H9 (cell line): ENCODE data around the gene DLEC1. TPM values are rescaled to one million over a fixed set of nuclear protein-coding genes. Genes with fewer than 3 reads are reported as not detected.

Experiments
- DNase-seq: peaks from one replicate; pipeline ENCODE4 v3.0.0-alpha.2; 2017
- H2AFZ ChIP-seq: one replicate; pipeline ENCODE4 v1.6.1; 2013; ENCODE audit warnings: mild to moderate bottlenecking, low read length, control low read depth, moderate library complexity
- H2AK5ac ChIP-seq: 2 replicates; pipeline ENCODE4 v1.6.1; 2013; ENCODE audit warnings: low read length, control low read depth, mixed read lengths; ENCODE audit not compliant: insufficient read length
- H2BK120ac ChIP-seq: one replicate; pipeline ENCODE4 v1.6.1; 2013; ENCODE audit warnings: low read depth, mild to moderate bottlenecking, low read length, control low read depth, inconsistent platforms; ENCODE audit not compliant: poor library complexity, severe bottlenecking
- H2BK12ac ChIP-seq: 2 replicates; pipeline ENCODE4 v1.6.1; 2013; ENCODE audit warnings: low read length, control low read depth, mixed read lengths, low read depth; ENCODE audit not compliant: insufficient read length
- H2BK15ac ChIP-seq: 2 replicates; pipeline ENCODE4 v1.6.1; 2013; ENCODE audit warnings: low read depth, low read length, control low read depth
- H2BK20ac ChIP-seq: one replicate; pipeline ENCODE4 v1.6.1; 2013; ENCODE audit warnings: low read depth, mild to moderate bottlenecking, low read length, control low read depth, inconsistent platforms; ENCODE audit not compliant: poor library complexity, severe bottlenecking
- H2BK5ac ChIP-seq: 2 replicates; pipeline ENCODE4 v1.6.1; 2013; ENCODE audit warnings: low read length, control low read depth, mixed read lengths; ENCODE audit not compliant: insufficient read length
- H3K14ac ChIP-seq: 2 replicates; pipeline ENCODE4 v1.6.1; 2013; ENCODE audit warnings: low read length, control low read depth; ENCODE audit not compliant: insufficient read depth
- H3K18ac ChIP-seq: 2 replicates; pipeline ENCODE4 v1.6.1; 2013; ENCODE audit warnings: low read depth, mild to moderate bottlenecking, mixed read lengths, low read length, control low read depth; ENCODE audit not compliant: insufficient read length
- H3K23ac ChIP-seq: 2 replicates; pipeline ENCODE4 v1.6.1; 2013; ENCODE audit warnings: low read length, control low read depth, mixed read lengths, low read depth; ENCODE audit not compliant: insufficient read length
- H3K23me2 ChIP-seq: 2 replicates; pipeline ENCODE4 v1.6.1; 2013; ENCODE audit warnings: low read depth, mild to moderate bottlenecking, mixed read lengths, low read length, control low read depth; ENCODE audit not compliant: insufficient read length, poor library complexity, severe bottlenecking
- H3K27ac ChIP-seq: 2 replicates; pipeline ENCODE4 v1.5.1; 2013; ENCODE audit warnings: low read length, control low read depth, mixed read lengths, low read depth; ENCODE audit not compliant: insufficient read length
- H3K27me3 ChIP-seq: 2 replicates; pipeline ENCODE4 v1.6.1; 2013; ENCODE audit warnings: low read length, control low read depth, inconsistent platforms; ENCODE audit not compliant: insufficient read depth
- H3K4ac ChIP-seq: 2 replicates; pipeline ENCODE4 v1.6.1; 2013; ENCODE audit warnings: low read depth, mild to moderate bottlenecking, control low read depth, inconsistent platforms, low read length, moderate library complexity
- H3K4me1 ChIP-seq: 2 replicates; pipeline ENCODE4 v1.6.1; 2013; ENCODE audit warnings: low read length, control low read depth, inconsistent platforms; ENCODE audit not compliant: insufficient read depth
- H3K4me2 ChIP-seq: 2 replicates; pipeline ENCODE4 v1.6.1; 2013; ENCODE audit warnings: low read length, control low read depth, mixed read lengths; ENCODE audit not compliant: insufficient read length, insufficient read depth
- H3K56ac ChIP-seq: 2 replicates; pipeline ENCODE4 v1.6.1; 2013; ENCODE audit warnings: low read depth, mild to moderate bottlenecking, mixed read lengths, low read length, control low read depth; ENCODE audit not compliant: insufficient read length
- H3K79me1 ChIP-seq: 2 replicates; pipeline ENCODE4 v1.6.1; 2013; ENCODE audit warnings: low read depth, mild to moderate bottlenecking, moderate library complexity, low read length, control low read depth, inconsistent platforms; ENCODE audit not compliant: insufficient read depth, poor library complexity, severe bottlenecking
- H3K79me2 ChIP-seq: 2 replicates; pipeline ENCODE4 v1.6.1; 2013; ENCODE audit warnings: low read length, control low read depth, inconsistent platforms; ENCODE audit not compliant: insufficient read depth
- H3K9ac ChIP-seq: 2 replicates; pipeline ENCODE4 v1.6.1; 2013; ENCODE audit warnings: low read length, control low read depth, mixed read lengths; ENCODE audit not compliant: insufficient read length; ENCODE audit errors: extremely low read depth
- H3K9me3 ChIP-seq: one replicate; pipeline ENCODE4 v1.6.1; 2013; ENCODE audit warnings: low read depth, low read length, inconsistent platforms; ENCODE audit not compliant: control insufficient read depth
- H3T11ph ChIP-seq: one replicate; pipeline ENCODE4 v1.6.1; 2013; ENCODE audit warnings: mild to moderate bottlenecking, low read length, control low read depth, inconsistent platforms
- H4K20me1 ChIP-seq: one replicate; pipeline ENCODE4 v1.6.1; 2013; ENCODE audit not compliant: control insufficient read depth, insufficient read length, insufficient read depth
- H4K5ac ChIP-seq: 2 replicates; pipeline ENCODE4 v1.6.1; 2013; ENCODE audit warnings: low read depth, mild to moderate bottlenecking, mixed read lengths, low read length, control low read depth; ENCODE audit not compliant: insufficient read length
- H4K8ac ChIP-seq: replicated peaks from 2 replicates; pipeline ENCODE4 v1.6.1; 2013; ENCODE audit warnings: low read length, control low read depth, mixed read lengths, low read depth; ENCODE audit not compliant: insufficient read length
- H4K91ac ChIP-seq: 2 replicates; pipeline ENCODE4 v1.6.1; 2013; ENCODE audit warnings: low read depth, mild to moderate bottlenecking, moderate library complexity, mixed read lengths, low read length, control low read depth; ENCODE audit not compliant: insufficient read length
- H3K27ac Mint-ChIP-seq, 3 experiments: 2 replicates in 2 of 3; 3 replicates in 1 of 3; pipeline ENCODE4 v1.8.0; 2020 to 2021; ENCODE audit warnings: mixed read lengths in 3 of 3, mild to moderate bottlenecking in 1 of 3, moderate library complexity in 1 of 3
- H3K27me3 Mint-ChIP-seq: 2 replicates; pipeline ENCODE4 v1.8.0; 2021; ENCODE audit warnings: low read depth, mild to moderate bottlenecking, moderate library complexity, mixed read lengths
- H3K36me3 Mint-ChIP-seq, 3 experiments: 2 replicates in 2 of 3; 3 replicates in 1 of 3; pipeline ENCODE4 v1.8.0; 2020 to 2021; ENCODE audit warnings: low read depth in 3 of 3, mixed read lengths in 3 of 3; ENCODE audit not compliant: insufficient read depth in 1 of 3
- H3K4me1 Mint-ChIP-seq, 2 experiments: 2 replicates each; pipeline ENCODE4 v1.8.0; 2020; ENCODE audit warnings: mixed read lengths in 2 of 2
- H3K4me3 Mint-ChIP-seq, 2 experiments: 2 replicates in 1 of 2; 3 replicates in 1 of 2; pipeline ENCODE4 v1.8.0; 2020 to 2021; ENCODE audit warnings: mild to moderate bottlenecking in 2 of 2, mixed read lengths in 2 of 2, moderate library complexity in 1 of 2
- H3K9me3 Mint-ChIP-seq, 2 experiments: 2 replicates in 1 of 2; 3 replicates in 1 of 2; pipeline ENCODE4 v1.8.0; 2020; ENCODE audit warnings: mild to moderate bottlenecking in 2 of 2, mixed read lengths in 2 of 2, moderate library complexity in 1 of 2
- CTCF ChIP-seq: fragments of 200-600 bp; sonication (generic); conservative IDR thresholded peaks from 3 replicates; pipeline ENCODE4 v1.8.0; 2021; ENCODE audit warnings: antibody characterized with exemption, mild to moderate bottlenecking
- WGBS: extraction: QIAGEN DNeasy Blood & Tissue Kit; methylation state at CpG from one replicate; pipeline ENCODE4 v1.1.7; 2013; ENCODE audit warnings: missing lambda C conversion rate, low lambda C conversion rate, mixed read lengths; ENCODE audit not compliant: insufficient read length; ENCODE audit errors: extremely low coverage; 5-methylcytosine and 5-hydroxymethylcytosine counted together
- total RNA-seq: library from RNA; stranded (reverse); gene quantifications from 2 replicates; pipeline ENCODE4 v1.2.1, GENCODE V29; 2021

The DLEC1 gene
- total RNA-seq, 1 experiment from 2014 or later = 2.1 TPM

- no peak overlapping the region for H2BK120ac ChIP-seq
- H3K4me1 Mint-ChIP-seq = peaks cover 30 to 33% of the 10 kb centered on the region in 2 experiments
- H3K4me1 ChIP-seq = peaks cover 3% of the 10 kb centered on the region; the same call in 1 of the 2 replicates
- H3K27ac ChIP-seq = no peak overlapping the region
- DNase-seq = peak; percentile 33
- no peak overlapping the region for H3K4me3 Mint-ChIP-seq
- H3K18ac ChIP-seq = no peak overlapping the region
- no peaks in the 10 kb centered on the region for H4K20me1 ChIP-seq
- WGBS = no CpG with 5 or more reads among the region's 19 CpGs
- no peak overlapping the region for H2BK15ac ChIP-seq
- H3K27ac Mint-ChIP-seq = peak overlapping the region in 1 of 3 experiments; percentile 18; a peak in 3 of 7 replicates
- no peak overlapping the region for H2BK5ac ChIP-seq
- no peak overlapping the region for H4K5ac ChIP-seq
- H3K27me3 ChIP-seq = no peaks in the 10 kb centered on the region; the same call in 1 of the 2 replicates
- no peak overlapping the region for H2AFZ ChIP-seq
- H3K9me3 Mint-ChIP-seq = no peaks in the 10 kb centered on the region; a peak in 1 of 5 replicates
- H3K14ac ChIP-seq = no peak overlapping the region; the same call in 1 of the 2 replicates
- no peak overlapping the region for H3K4me2 ChIP-seq
- H3K27me3 Mint-ChIP-seq = peaks cover 17% of the 10 kb centered on the region
- no peaks in the 10 kb centered on the region for H3K9me3 ChIP-seq
- H3K56ac ChIP-seq = no peak overlapping the region
- H4K91ac ChIP-seq = no peak overlapping the region
- H3K23me2 ChIP-seq = no peaks in the 10 kb centered on the region
- H2BK12ac ChIP-seq = no peak overlapping the region
- H2AK5ac ChIP-seq = no peak overlapping the region
- no peaks in the 10 kb centered on the region for H3K79me2 ChIP-seq
- no peaks in the 10 kb centered on the region for H3K36me3 Mint-ChIP-seq
- H3K9ac ChIP-seq = no peak overlapping the region
- no peak for TF ChIP-seq CTCF
- no peak overlapping the region for H4K8ac ChIP-seq
- H3K79me1 ChIP-seq = no peaks in the 10 kb centered on the region
- H3K23ac ChIP-seq = no peak overlapping the region
- H3K4ac ChIP-seq = no peak overlapping the region
- no peak overlapping the region for H2BK20ac ChIP-seq
- no peak overlapping the region for H3T11ph ChIP-seq
These were observed 58.7 kb downstream of the DLEC1 start for GRCh38 chr3:38097446-38098375.
